Liver (tissue), 3 donors: ENCODE results near the gene MICU2.

Experiments
- ATF3 ChIP-seq: IDR thresholded peaks from 2 replicates; pipeline ENCODE4 v1.6.1; 2016; ENCODE audit warnings: antibody characterized with exemption
- CTCF ChIP-seq: fragments of 150-350 bp; IDR thresholded peaks from 2 replicates; pipeline ENCODE4 v1.5.1; 2017; ENCODE audit warnings: improper control_type of control experiment, low read depth, low read length; ENCODE audit not compliant: missing input control
- EGR1 ChIP-seq, 2 donors: IDR thresholded peaks; 2 replicates each; pipeline ENCODE4 v1.6.1; 2016 to 2018; ENCODE audit warnings: antibody characterized with exemption in 2 of 2, low read depth in 2 of 2
- FOXA2 ChIP-seq: IDR thresholded peaks from 2 replicates; pipeline ENCODE4 v1.6.1; 2016; ENCODE audit warnings: antibody characterized with exemption
- GABPA ChIP-seq, 2 donors: IDR thresholded peaks in 1 of 2; conservative IDR thresholded peaks in 1 of 2; 2 replicates each; pipeline ENCODE4 v1.6.1; 2016; ENCODE audit warnings: antibody characterized with exemption in 2 of 2, mild to moderate bottlenecking in 1 of 2, moderate library complexity in 1 of 2
- MAX ChIP-seq: IDR thresholded peaks from 2 replicates; pipeline ENCODE4 v1.6.1; 2016; ENCODE audit warnings: antibody characterized with exemption
- RAD21 ChIP-seq, 2 donors: IDR thresholded peaks; 2 replicates each; pipeline ENCODE4 v1.6.1; 2016; ENCODE audit warnings: antibody characterized with exemption in 2 of 2, mild to moderate bottlenecking in 2 of 2
- REST ChIP-seq: IDR thresholded peaks from 2 replicates; pipeline ENCODE4 v1.6.1; 2016; ENCODE audit warnings: antibody characterized with exemption, mild to moderate bottlenecking
- RXRA ChIP-seq, 2 donors: IDR thresholded peaks; 2 replicates each; pipeline ENCODE4 v1.6.1; 2017 to 2018; ENCODE audit warnings: antibody characterized with exemption in 2 of 2, mild to moderate bottlenecking in 1 of 2
- SP1 ChIP-seq: IDR thresholded peaks from 2 replicates; pipeline ENCODE4 v1.6.1; 2018; ENCODE audit warnings: antibody characterized with exemption, mild to moderate bottlenecking
- TAF1 ChIP-seq: conservative IDR thresholded peaks from 2 replicates; pipeline ENCODE4 v1.6.1; 2016; ENCODE audit warnings: antibody characterized with exemption, mild to moderate bottlenecking
- YY1 ChIP-seq: IDR thresholded peaks from 2 replicates; pipeline ENCODE4 v1.6.1; 2016; ENCODE audit warnings: antibody characterized with exemption, mild to moderate bottlenecking
- donor health status: healthy.
- donor health status: healthy.

GRCh38 chr13:21595546-21595822 is 8.5 kb downstream of the MICU2 start:
- no peak for TF ChIP-seq CTCF
- TF ChIP-seq FOXA2: no peak
- no peak for TF ChIP-seq RAD21 (IDR thresholded peaks at IDR 0.05)
- no peak for TF ChIP-seq SP1
- no peak for TF ChIP-seq EGR1 (IDR thresholded peaks at IDR 0.05; ENCODE audit: low read depth in 2 of 2)
- TF ChIP-seq MAX: no peak
- no peak for TF ChIP-seq TAF1
- no peak for TF ChIP-seq REST
- TF ChIP-seq RXRA (IDR thresholded peaks at IDR 0.05): no peak
- TF ChIP-seq ATF3: no peak
- no peak for TF ChIP-seq GABPA (IDR thresholded peaks at IDR 0.05 in 1 of 2, conservative IDR thresholded peaks at IDR 0.05 in 1 of 2)
- TF ChIP-seq YY1: no peak
